ENCODE results near the gene LBHD2.

DNA sequence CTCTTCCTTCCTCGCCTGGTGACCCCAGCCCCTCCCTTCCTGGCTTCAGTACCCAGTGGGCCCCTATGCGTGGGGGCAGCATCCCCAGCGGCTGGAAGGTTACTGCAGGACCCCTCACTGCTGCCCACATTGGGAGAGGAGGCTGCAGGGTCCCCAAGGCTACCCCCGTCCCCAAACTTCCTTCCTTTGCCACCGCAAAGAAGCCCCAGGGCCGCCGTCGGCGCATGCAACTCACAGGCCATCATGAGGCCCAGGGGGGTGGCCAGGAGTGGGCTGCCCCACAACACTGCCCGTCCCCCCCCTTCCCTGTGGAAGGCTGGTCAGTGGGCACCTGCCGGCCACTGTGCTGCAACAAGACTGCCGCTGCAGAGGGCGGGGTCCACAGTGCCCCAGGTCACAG lies 29.8 kb downstream of the LBHD2 start:
- TF ChIP-seq POLR2A (IDR thresholded peaks at IDR 0.05) (no peak), POLR2AphosphoS5 (IDR thresholded peaks at IDR 0.05) (no peak)
- TF ChIP-seq, protein P1, sequence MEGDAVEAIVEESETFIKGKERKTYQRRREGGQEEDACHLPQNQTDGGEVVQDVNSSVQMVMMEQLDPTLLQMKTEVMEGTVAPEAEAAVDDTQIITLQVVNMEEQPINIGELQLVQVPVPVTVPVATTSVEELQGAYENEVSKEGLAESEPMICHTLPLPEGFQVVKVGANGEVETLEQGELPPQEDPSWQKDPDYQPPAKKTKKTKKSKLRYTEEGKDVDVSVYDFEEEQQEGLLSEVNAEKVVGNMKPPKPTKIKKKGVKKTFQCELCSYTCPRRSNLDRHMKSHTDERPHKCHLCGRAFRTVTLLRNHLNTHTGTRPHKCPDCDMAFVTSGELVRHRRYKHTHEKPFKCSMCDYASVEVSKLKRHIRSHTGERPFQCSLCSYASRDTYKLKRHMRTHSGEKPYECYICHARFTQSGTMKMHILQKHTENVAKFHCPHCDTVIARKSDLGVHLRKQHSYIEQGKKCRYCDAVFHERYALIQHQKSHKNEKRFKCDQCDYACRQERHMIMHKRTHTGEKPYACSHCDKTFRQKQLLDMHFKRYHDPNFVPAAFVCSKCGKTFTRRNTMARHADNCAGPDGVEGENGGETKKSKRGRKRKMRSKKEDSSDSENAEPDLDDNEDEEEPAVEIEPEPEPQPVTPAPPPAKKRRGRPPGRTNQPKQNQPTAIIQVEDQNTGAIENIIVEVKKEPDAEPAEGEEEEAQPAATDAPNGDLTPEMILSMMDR (IDR thresholded peaks at IDR 0.05), result no peak
